H1 (cell line): ENCODE data around the gene ANKRD27. TPM values are rescaled to one million over a fixed set of nuclear protein-coding genes. Genes with fewer than 3 reads are reported as not detected.
A peak's percentile ranks its signal among the peaks of the same experiment; 100 is the strongest.

Experiments used
- CTCF ChIA-PET: fragments of 300-600 bp; sonication (Branson Sonifier 250); formaldehyde crosslinking; loops from one replicate; lab custom pipeline; 2021; ENCODE audit not compliant: partially characterized antibody; lab: Charles Lee
- POLR2A ChIA-PET: fragments of 300-600 bp; sonication (Branson Sonifier 250); formaldehyde crosslinking; loops from one replicate; lab custom pipeline; 2021; ENCODE audit warnings: inconsistent platforms; ENCODE audit not compliant: partially characterized antibody; lab: Charles Lee
- DNase-seq, 2 experiments: peaks; one replicate each; pipeline versions ENCODE4 v3.0.0 to v3.0.0-alpha.2; 2010 to 2022; ENCODE audit warnings: low spot score in 2 of 2, low read depth in 1 of 2, mixed read lengths in 1 of 2
- FAIRE-seq: peaks from 2 replicates; lab custom pipeline; 2011; peaks lifted over from hg19 to GRCh38; lab: Jason Lieb, UNC
- H2AFZ ChIP-seq: 2 replicates; pipeline ENCODE4 v1.8.1; 2012; ENCODE audit warnings: low read length, inconsistent platforms
- H2AK5ac ChIP-seq: 2 replicates; pipeline ENCODE4 v1.6.1; 2013; ENCODE audit warnings: low read depth, low read length
- H2BK120ac ChIP-seq: replicated peaks from 2 replicates; pipeline ENCODE3; 2013; ENCODE audit warnings: low read depth, low read length, inconsistent platforms
- H2BK12ac ChIP-seq: 2 replicates; pipeline ENCODE4 v1.6.1; 2013; ENCODE audit warnings: low read depth, low read length
- H2BK15ac ChIP-seq: 2 replicates; pipeline ENCODE4 v1.6.1; 2013; ENCODE audit warnings: low read length
- H2BK20ac ChIP-seq: 2 replicates; pipeline ENCODE4 v1.6.1; 2013; ENCODE audit warnings: low read length
- H2BK5ac ChIP-seq: 2 replicates; pipeline ENCODE4 v1.6.1; 2013; ENCODE audit warnings: low read depth, low read length
- H3K14ac ChIP-seq: 2 replicates; pipeline ENCODE4 v1.6.1; 2013; ENCODE audit warnings: inconsistent platforms; ENCODE audit not compliant: insufficient read length
- H3K18ac ChIP-seq: 2 replicates; pipeline ENCODE4 v1.6.1; 2013; ENCODE audit warnings: low read length; ENCODE audit errors: extremely low read depth
- H3K23ac ChIP-seq: 2 replicates; pipeline ENCODE4 v1.6.1; 2013; ENCODE audit warnings: inconsistent platforms; ENCODE audit not compliant: insufficient read length
- H3K23me2 ChIP-seq: 2 replicates; pipeline ENCODE4 v1.6.1; 2013; ENCODE audit warnings: low read depth, low read length
- H3K27ac ChIP-seq: 2 replicates; pipeline ENCODE4 v1.6.1; 2011; ENCODE audit warnings: low read depth, low read length, inconsistent platforms
- H3K27me3 ChIP-seq, 4 experiments: replicated peaks in 1 of 4; 1 replicate in 1 of 4; 2 replicates in 3 of 4; pipeline versions ENCODE4 v1.6.1 to v1.8.1; 2011 to 2013; ENCODE audit warnings: low read length in 3 of 4, mild to moderate bottlenecking in 3 of 4, inconsistent platforms in 2 of 4, mixed read lengths in 2 of 4, moderate library complexity in 1 of 4; ENCODE audit not compliant: control insufficient read depth in 3 of 4, insufficient read depth in 3 of 4; ENCODE audit errors: extremely low read depth in 1 of 4
- H3K36me3 ChIP-seq, 4 experiments: 2 replicates each; pipeline versions ENCODE4 v1.6.1 to v1.8.1; 2011 to 2013; ENCODE audit warnings: mild to moderate bottlenecking in 4 of 4, low read length in 3 of 4, moderate library complexity in 2 of 4, control low read depth in 1 of 4, inconsistent platforms in 1 of 4; ENCODE audit not compliant: insufficient read depth in 4 of 4, control insufficient read depth in 2 of 4
- H3K4ac ChIP-seq: replicated peaks from 2 replicates; pipeline ENCODE3; 2013; ENCODE audit warnings: low read length, low read depth, mixed read lengths, inconsistent platforms; ENCODE audit not compliant: insufficient read length
- H3K4me1 ChIP-seq, 4 experiments: replicated peaks in 1 of 4; 1 replicate in 1 of 4; 2 replicates in 3 of 4; pipeline versions ENCODE4 v1.6.1 to v1.8.1; 2011 to 2013; ENCODE audit warnings: low read length in 3 of 4, inconsistent platforms in 2 of 4, mixed read lengths in 1 of 4; ENCODE audit not compliant: insufficient read depth in 4 of 4, control insufficient read depth in 3 of 4
- H3K4me2 ChIP-seq, 2 experiments: 2 replicates each; pipeline versions ENCODE4 v1.6.1 to v1.8.1; 2011 to 2013; ENCODE audit warnings: low read depth in 2 of 2, low read length in 2 of 2, control low read depth in 1 of 2, inconsistent platforms in 1 of 2, mild to moderate bottlenecking in 1 of 2; ENCODE audit not compliant: insufficient read depth in 1 of 2
- H3K4me3 ChIP-seq, 4 experiments: fragments of 200-600, 300-600 bp in 1 of 4; sonication (generic), shearing (Covaris generic), sonication (Bioruptor Twin) in 1 of 4; 2 replicates each; pipeline versions ENCODE4 v1.5.1 to v1.8.1; 2011 to 2016; ENCODE audit warnings: low read length in 4 of 4, low read depth in 3 of 4, control low read depth in 2 of 4, inconsistent platforms in 2 of 4, mild to moderate bottlenecking in 2 of 4, mixed read lengths in 1 of 4, moderate library complexity in 1 of 4; ENCODE audit not compliant: insufficient read depth in 2 of 4; ENCODE audit errors: extremely low read depth in 1 of 4
- H3K56ac ChIP-seq: replicated peaks from 2 replicates; pipeline ENCODE3; 2013; ENCODE audit warnings: low read depth, mild to moderate bottlenecking, mixed read lengths, low read length, inconsistent platforms; ENCODE audit not compliant: insufficient read length
- H3K79me1 ChIP-seq: 2 replicates; pipeline ENCODE4 v1.6.1; 2013; ENCODE audit warnings: low read depth, low read length, control low read depth
- H3K79me2 ChIP-seq, 2 experiments: 2 replicates each; pipeline versions ENCODE4 v1.6.1 to v1.8.1; 2012 to 2013; ENCODE audit warnings: low read length in 2 of 2, mild to moderate bottlenecking in 2 of 2, inconsistent platforms in 1 of 2; ENCODE audit not compliant: insufficient read depth in 2 of 2, control insufficient read depth in 1 of 2
- H3K9ac ChIP-seq, 4 experiments: replicated peaks in 1 of 4; 1 replicate in 1 of 4; 2 replicates in 3 of 4; pipeline versions ENCODE4 v1.6.1 to v1.8.1; 2011 to 2013; ENCODE audit warnings: low read depth in 3 of 4, low read length in 3 of 4, control low read depth in 2 of 4, mild to moderate bottlenecking in 2 of 4, moderate library complexity in 2 of 4, inconsistent platforms in 1 of 4; ENCODE audit errors: extremely low read depth in 1 of 4
- H3K9me3 ChIP-seq, 2 experiments: 2 replicates each; pipeline versions ENCODE4 v1.6.1 to v1.8.1; 2012 to 2013; ENCODE audit warnings: mild to moderate bottlenecking in 2 of 2, moderate library complexity in 2 of 2, control low read depth in 1 of 2, inconsistent platforms in 1 of 2, low read depth in 1 of 2, low read length in 1 of 2, mixed read lengths in 1 of 2; ENCODE audit not compliant: insufficient read depth in 2 of 2
- H4K20me1 ChIP-seq, 2 experiments: replicated peaks in 1 of 2; 2 replicates each; pipeline versions ENCODE3 to v1.8.1; 2011 to 2013; ENCODE audit warnings: inconsistent platforms in 2 of 2, low read length in 2 of 2, mild to moderate bottlenecking in 1 of 2; ENCODE audit not compliant: insufficient read depth in 2 of 2, control insufficient read depth in 1 of 2
- H4K5ac ChIP-seq: 2 replicates; pipeline ENCODE4 v1.6.1; 2013; ENCODE audit warnings: low read length, low read depth, mixed read lengths, inconsistent platforms; ENCODE audit not compliant: insufficient read length
- H4K8ac ChIP-seq: 2 replicates; pipeline ENCODE4 v1.8.0; 2013; ENCODE audit warnings: mild to moderate bottlenecking, moderate library complexity, low read length, inconsistent platforms; ENCODE audit not compliant: insufficient read depth; ENCODE audit errors: extremely low read depth
- H4K91ac ChIP-seq: replicated peaks from 2 replicates; pipeline ENCODE3; 2013; ENCODE audit warnings: low read length, mixed read lengths, inconsistent platforms; ENCODE audit not compliant: insufficient read length
- BCL11A ChIP-seq, 2 experiments: IDR thresholded peaks; one replicate each; pipeline ENCODE4 v1.6.1; 2011; ENCODE audit warnings: low read depth in 2 of 2, low read length in 2 of 2, mild to moderate bottlenecking in 2 of 2
- EP300 ChIP-seq, 2 experiments: IDR thresholded peaks; 1 replicate in 1 of 2; 2 replicates in 1 of 2; pipeline ENCODE4 v1.6.1; 2011 to 2012; ENCODE audit warnings: low read depth in 2 of 2, low read length in 2 of 2, mild to moderate bottlenecking in 2 of 2, borderline replicate concordance in 1 of 2, inconsistent platforms in 1 of 2, moderate library complexity in 1 of 2
- HDAC6 ChIP-seq: IDR thresholded peaks from one replicate; pipeline ENCODE4 v1.7.1; 2012; ENCODE audit warnings: low read depth, mild to moderate bottlenecking, inconsistent platforms, low read length, moderate library complexity
- JUN ChIP-seq: IDR thresholded peaks from 2 replicates; pipeline ENCODE4 v1.6.1; 2011; ENCODE audit warnings: low read depth, mild to moderate bottlenecking, improper control_type of control experiment, low read length
- KDM4A ChIP-seq: IDR thresholded peaks from one replicate; pipeline ENCODE4 v1.7.1; 2012; ENCODE audit warnings: low read depth, mild to moderate bottlenecking, moderate library complexity, low read length, inconsistent platforms; ENCODE audit not compliant: severe bottlenecking
- POLR2AphosphoS5 ChIP-seq: IDR thresholded peaks from 2 replicates; pipeline ENCODE4 v1.6.1; 2011; ENCODE audit warnings: low read depth, low read length
- RAD21 ChIP-seq, 2 experiments: IDR thresholded peaks in 1 of 2; conservative IDR thresholded peaks in 1 of 2; 2 replicates each; pipeline ENCODE4 v1.6.1; 2011; ENCODE audit warnings: low read depth in 2 of 2, low read length in 2 of 2, improper control_type of control experiment in 1 of 2, inconsistent platforms in 1 of 2, mild to moderate bottlenecking in 1 of 2, moderate library complexity in 1 of 2
- SAP30 ChIP-seq: fragments of 300-600 bp; sonication (generic); IDR thresholded peaks from 2 replicates; pipeline ENCODE4 v1.7.1; 2012; ENCODE audit warnings: low read length, moderate library complexity, mild to moderate bottlenecking, inconsistent platforms; ENCODE audit not compliant: insufficient read depth, insufficient replicate concordance
- SUZ12 ChIP-seq: fragments of 200-600 bp; sonication (generic); IDR thresholded peaks from 2 replicates; pipeline ENCODE4 v1.6.1; 2012; ENCODE audit warnings: mild to moderate bottlenecking, inconsistent platforms, low read length, moderate library complexity, mixed read lengths
- TCF12 ChIP-seq: IDR thresholded peaks from 2 replicates; pipeline ENCODE4 v1.6.1; 2011; ENCODE audit warnings: low read depth, mild to moderate bottlenecking, low read length
- YY1 ChIP-seq: IDR thresholded peaks from 2 replicates; pipeline ENCODE4 v1.6.1; 2011; ENCODE audit warnings: low read depth, mild to moderate bottlenecking, low read length
- WGBS, 2 experiments: shearing (Covaris generic) in 1 of 2; methylation state at CpG; one replicate each; pipeline versions ENCODE4 v1.1.6 to v1.1.7; 2013 to 2015; ENCODE audit warnings: low lambda C conversion rate in 2 of 2, mixed read lengths in 2 of 2, inconsistent platforms in 1 of 2, low coverage in 1 of 2, missing lambda C conversion rate in 1 of 2; ENCODE audit not compliant: insufficient replicate concordance in 2 of 2, insufficient coverage in 1 of 2, insufficient read length in 1 of 2; ENCODE audit errors: extremely low coverage in 1 of 2, missing lambda C conversion rate in 1 of 2; 5-methylcytosine and 5-hydroxymethylcytosine counted together
- polyA plus RNA-seq, 7 experiments: library from polyadenylated mRNA; depleted of rRNA in 3 of 7; stranded (reverse) in 5 of 7; unstranded in 2 of 7; fragments of >200 nt in 5 of 7; fragments of 200-250 nt in 2 of 7; gene quantifications; 1 replicate in 5 of 7; 2 replicates in 1 of 7; 4 replicates in 1 of 7; pipeline versions ENCODE4 v1.2.1 to v1.2.3, GENCODE V29; 2011 to 2013; ENCODE audit warnings: missing spikeins in 2 of 7, mixed read lengths in 2 of 7
- total RNA-seq: library from RNA; stranded (reverse); fragmentation: NEBNext Ultra II Directional; extraction: Animal tissue kit (Norgen Biotek cat#: 25700); gene quantifications from 2 replicates; pipeline ENCODE4 v1.2.1, GENCODE V29; 2021

ANKRD27 gene
- total and polyA plus RNA-seq, 2 of the 8 experiments (the other 6 are each of a cell fraction or from before 2014, with no cell fraction given): 27.9 to 55.7 TPM

DNA sequence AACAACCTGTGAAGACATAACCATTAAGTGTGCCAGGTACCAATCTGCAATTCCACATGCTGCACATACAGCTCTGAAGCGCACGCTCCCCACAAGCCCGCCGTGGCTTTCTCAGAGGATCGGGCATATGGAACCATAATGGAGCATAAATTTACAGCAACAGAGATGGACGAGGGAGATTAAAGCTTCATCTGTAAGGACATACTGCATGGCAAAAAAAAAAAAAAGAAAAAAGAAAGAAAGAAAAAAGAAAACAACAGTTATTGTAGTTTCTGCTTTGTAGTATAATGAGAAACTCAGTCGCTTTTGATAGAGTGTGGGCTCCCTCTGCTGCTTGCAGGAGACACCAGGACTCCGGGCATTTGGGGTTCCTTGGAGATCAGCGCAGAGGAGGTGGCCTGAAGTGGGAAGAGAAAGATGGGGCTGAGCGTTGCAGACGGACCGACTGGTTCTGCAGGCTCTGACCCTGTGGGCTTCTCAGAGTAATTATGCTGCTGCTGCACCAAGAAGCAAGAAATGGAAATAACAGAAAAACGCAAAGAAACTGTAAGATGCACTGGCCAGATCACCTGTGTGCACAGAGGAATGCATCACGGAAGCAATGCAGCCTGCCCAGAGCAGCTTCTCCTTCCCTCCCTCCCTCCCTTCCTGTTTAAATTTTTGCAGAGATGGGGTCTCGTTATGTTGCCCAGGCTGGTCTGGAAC, 104.7 kb downstream of the ANKRD27 start:
- Histone ChIP-seq H4K8ac (no peak overlapping the region), H3K23ac (no peak overlapping the region), H3K23me2 (no peaks in the 10 kb centered on the region), H4K91ac (no peak overlapping the region), H3K14ac (no peak overlapping the region), H2BK20ac (no peak overlapping the region), H3K56ac (no peak overlapping the region), H3K4me1 (no peaks in the 10 kb centered on the region), H4K20me1 (no peaks in the 10 kb centered on the region), H3K9ac (no peak overlapping the region), H3K36me3 (no peaks in the 10 kb centered on the region), H3K27me3 (peaks cover 0 to 2% (median 0%) of the 10 kb centered on the region in 4 experiments; a peak in 1 of 7 replicates), H2BK12ac (peak overlapping the region; percentile 75; the same call in 1 of the 2 replicates), H3K9me3 (no peaks in the 10 kb centered on the region), H3K79me1 (no peaks in the 10 kb centered on the region), H2BK5ac (no peak overlapping the region), H2BK15ac (no peak overlapping the region), H2BK120ac (peak overlapping the region; percentile 43), H3K4me3 (no peak overlapping the region), H3K4me2 (no peak overlapping the region), H2AFZ (peak overlapping the region; percentile 86; the same call in 1 of the 2 replicates), H4K5ac (no peak overlapping the region), H3K4ac (no peak overlapping the region), H3K27ac (no peak overlapping the region), H2AK5ac (no peak overlapping the region), H3K79me2 (no peaks in the 10 kb centered on the region), H3K18ac (no peak overlapping the region)
- ChIA-PET CTCF (interaction anchor here (0.6 to 3.4 kb wide), 23 partner anchors 8 to 358 kb away, joined by 3 to 24 read pairs (median 4); partner anchors contain the start of gene PDCD5), POLR2A (interaction anchor here (2.0 kb wide), 1 partner anchor 165 kb away, joined by 6 read pairs; the partner anchor contains the start of gene DPY19L3)
- FAIRE-seq (no peak), DNase-seq (peak in 1 of 2 experiments; percentile 64)
- 51% methylated on average over 14 of the region's 15 CpGs; no CpG with 5 or more reads in 1 of the 2 experiments for WGBS, 2 experiments
- TF ChIP-seq SAP30 (no peak), YY1 (no peak), BCL11A (IDR thresholded peaks at IDR 0.05; ENCODE audit: low read depth in 2 of 2, low read length in 2 of 2) (no peak), EP300 (IDR thresholded peaks at IDR 0.05; ENCODE audit: borderline replicate concordance in 1 of 2, low read depth in 2 of 2, low read length in 2 of 2) (no peak), TCF12 (no peak), KDM4A (no peak), POLR2AphosphoS5 (no peak), JUN (no peak), RAD21 (IDR thresholded peaks at IDR 0.05 in 1 of 2, conservative IDR thresholded peaks at IDR 0.05 in 1 of 2; ENCODE audit: low read depth in 2 of 2, low read length in 2 of 2) (peak; percentile 90 to 93), HDAC6 (no peak), SUZ12 (no peak)
